ENCODE measurements around the gene TECTB. TPM values are rescaled to one million over a fixed set of nuclear protein-coding genes. Genes with fewer than 3 reads are reported as not detected.

The TECTB gene
- not detected for polyA plus RNA-seq (2013, experiment 1 of 4)
- polyA plus RNA-seq (2013, experiment 2 of 4), result not detected
- polyA plus RNA-seq (2013, experiment 3 of 4), result not detected
- not detected for polyA plus RNA-seq (2013, experiment 4 of 4)

DNA sequence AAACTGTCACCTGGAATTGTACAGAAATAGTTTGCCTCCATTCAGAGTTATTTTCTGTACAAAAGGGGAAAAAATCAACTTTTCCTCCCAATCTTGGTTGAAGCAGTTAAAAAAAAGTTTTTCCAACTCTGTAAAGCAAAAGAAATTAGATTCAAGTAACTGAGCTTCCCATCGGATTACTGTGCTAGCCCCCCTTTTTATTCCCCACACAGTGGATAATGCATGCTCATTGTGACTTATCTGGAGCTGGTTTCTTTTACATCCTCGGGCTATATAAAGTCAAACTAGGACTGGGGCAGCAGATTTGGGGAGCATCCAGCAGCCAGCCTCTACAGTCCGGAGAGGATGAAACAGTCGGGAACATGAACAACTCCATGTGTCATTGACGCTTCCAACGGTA is at the start of gene TECTB:
TSS of gene TECTB (plus strand) at position 301 of the 400 bp plus-strand sequence. CDS start 335 bp downstream, outside the sequence.
- 89 to 95% methylated on average over 6 of the region's 6 CpGs for WGBS, 2 experiments
- H3K27ac ChIP-seq (ENCODE audit: insufficient read depth, low read depth, low read length, poor library complexity, severe bottlenecking), result no peak within 1 kb of the TSS
- H3K4me3 ChIP-seq (ENCODE audit: insufficient read depth, low read depth, low read length), result no peak within 1 kb of the TSS
- H3K27me3 ChIP-seq (ENCODE audit: control insufficient read depth, insufficient read depth, low read length, poor library complexity, severe bottlenecking), result no peaks in the 10 kb centered on the region
- no peaks in the 10 kb centered on the region for H3K36me3 ChIP-seq (ENCODE audit: control insufficient read depth, insufficient read depth, low read length)
- H3K4me1 ChIP-seq (ENCODE audit: control insufficient read depth, insufficient read depth, low read length), result peaks cover 16% of the 10 kb centered on the region
- no peaks in the 10 kb centered on the region for H3K9me3 ChIP-seq (ENCODE audit: control insufficient read depth, low read length)

DNA sequence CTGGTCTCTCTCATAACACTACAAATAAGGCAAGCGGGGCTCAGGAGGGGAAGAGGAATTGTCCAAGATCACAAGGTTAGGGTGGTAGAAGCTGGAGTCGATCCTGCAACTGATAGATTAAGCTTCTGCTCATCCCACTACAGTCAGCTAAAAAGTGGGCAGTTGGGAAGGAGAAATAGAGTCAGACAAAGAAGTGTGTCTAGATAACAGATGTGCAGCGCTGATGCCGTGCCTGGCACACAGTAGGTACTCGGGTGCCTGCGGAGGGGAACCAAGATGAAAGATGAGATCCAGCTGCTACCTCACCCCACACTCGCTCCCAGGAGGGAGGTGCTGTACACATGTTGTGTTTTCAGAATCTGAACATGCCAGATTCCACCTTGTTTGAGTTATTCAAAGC is 48.1 kb upstream of the TECTB start:
- Histone ChIP-seq H3K36me3 (ENCODE audit: control insufficient read depth, insufficient read depth, low read length) (no peaks in the 10 kb centered on the region), H3K27me3 (ENCODE audit: control insufficient read depth, insufficient read depth, low read length, poor library complexity, severe bottlenecking) (no peaks in the 10 kb centered on the region), H3K27ac (ENCODE audit: insufficient read depth, low read depth, low read length, poor library complexity, severe bottlenecking) (no peak overlapping the region), H3K9me3 (ENCODE audit: control insufficient read depth, low read length) (no peaks in the 10 kb centered on the region), H3K4me1 (ENCODE audit: control insufficient read depth, insufficient read depth, low read length) (no peaks in the 10 kb centered on the region), H3K4me3 (ENCODE audit: insufficient read depth, low read depth, low read length) (no peak overlapping the region)
- WGBS, 2 experiments, result 93 to 95% methylated on average over 7 of the region's 7 CpGs

GRCh38 chr10:112235920-112236319 is 47.3 kb upstream of the TECTB start:
- Histone ChIP-seq H3K36me3 (ENCODE audit: control insufficient read depth, insufficient read depth, low read length) (no peaks in the 10 kb centered on the region), H3K4me1 (ENCODE audit: control insufficient read depth, insufficient read depth, low read length) (no peaks in the 10 kb centered on the region), H3K27ac (ENCODE audit: insufficient read depth, low read depth, low read length, poor library complexity, severe bottlenecking) (no peak overlapping the region), H3K4me3 (ENCODE audit: insufficient read depth, low read depth, low read length) (no peak overlapping the region), H3K9me3 (ENCODE audit: control insufficient read depth, low read length) (no peaks in the 10 kb centered on the region), H3K27me3 (ENCODE audit: control insufficient read depth, insufficient read depth, low read length, poor library complexity, severe bottlenecking) (no peaks in the 10 kb centered on the region)
- 72 to 83% methylated on average over 3 to 4 of the region's 4 CpGs for WGBS, 2 experiments

GRCh38 chr10:112236486-112236885 is 46.7 kb upstream of the TECTB start:
- 91 to 98% methylated on average over 3 of the region's 3 CpGs for WGBS, 2 experiments

GRCh38 chr10:112239347-112239746 is 43.9 kb upstream of the TECTB start:
- no peaks in the 10 kb centered on the region for H3K9me3 ChIP-seq (ENCODE audit: control insufficient read depth, low read length)
- 94% methylated on average over 5 of the region's 5 CpGs for WGBS, 2 experiments
- H3K4me3 ChIP-seq (ENCODE audit: insufficient read depth, low read depth, low read length), result no peak overlapping the region

More at GRCh38 chr10:112236486-112236885, 46.7 kb upstream of the TECTB start:
- Histone ChIP-seq H3K9me3 (ENCODE audit: control insufficient read depth, low read length) (no peaks in the 10 kb centered on the region), H3K27me3 (ENCODE audit: control insufficient read depth, insufficient read depth, low read length, poor library complexity, severe bottlenecking) (no peaks in the 10 kb centered on the region), H3K27ac (ENCODE audit: insufficient read depth, low read depth, low read length, poor library complexity, severe bottlenecking) (no peak overlapping the region), H3K4me1 (ENCODE audit: control insufficient read depth, insufficient read depth, low read length) (no peaks in the 10 kb centered on the region), H3K4me3 (ENCODE audit: insufficient read depth, low read depth, low read length) (no peak overlapping the region), H3K36me3 (ENCODE audit: control insufficient read depth, insufficient read depth, low read length) (no peaks in the 10 kb centered on the region)

DNA sequence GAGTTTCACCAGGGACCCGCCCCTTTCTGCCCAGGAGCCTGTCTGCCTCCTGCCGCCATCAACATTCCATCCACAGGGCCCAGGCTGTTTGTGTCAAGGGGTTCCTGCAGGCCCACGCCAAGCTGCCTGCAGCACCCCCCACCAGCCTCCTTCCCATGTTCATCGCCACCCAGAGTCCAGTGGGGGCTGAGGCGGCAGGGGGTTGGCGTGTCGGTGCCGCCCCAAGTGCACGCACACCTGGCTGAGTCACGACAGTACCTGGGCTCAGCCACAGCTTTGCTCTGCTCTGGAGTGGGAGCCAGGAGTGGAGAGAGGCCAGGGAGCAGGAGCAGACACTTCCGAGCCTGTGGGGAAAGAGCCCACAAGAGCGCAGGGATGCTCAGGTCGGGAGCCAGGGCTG is 42.8 kb upstream of the TECTB start:
- H3K36me3 ChIP-seq (ENCODE audit: control insufficient read depth, insufficient read depth, low read length), result no peaks in the 10 kb centered on the region
- WGBS, 2 experiments, result 87 to 88% methylated on average over 13 of the region's 13 CpGs
- no peaks in the 10 kb centered on the region for H3K9me3 ChIP-seq (ENCODE audit: control insufficient read depth, low read length)
- H3K27ac ChIP-seq (ENCODE audit: insufficient read depth, low read depth, low read length, poor library complexity, severe bottlenecking), result no peak overlapping the region
- no peak overlapping the region for H3K4me3 ChIP-seq (ENCODE audit: insufficient read depth, low read depth, low read length)
- H3K4me1 ChIP-seq (ENCODE audit: control insufficient read depth, insufficient read depth, low read length), result no peaks in the 10 kb centered on the region
- no peaks in the 10 kb centered on the region for H3K27me3 ChIP-seq (ENCODE audit: control insufficient read depth, insufficient read depth, low read length, poor library complexity, severe bottlenecking)

More at GRCh38 chr10:112239347-112239746, 43.9 kb upstream of the TECTB start:
- H3K27ac ChIP-seq (ENCODE audit: insufficient read depth, low read depth, low read length, poor library complexity, severe bottlenecking), result no peak overlapping the region
- H3K4me1 ChIP-seq (ENCODE audit: control insufficient read depth, insufficient read depth, low read length), result no peaks in the 10 kb centered on the region
- no peaks in the 10 kb centered on the region for H3K36me3 ChIP-seq (ENCODE audit: control insufficient read depth, insufficient read depth, low read length)
- H3K27me3 ChIP-seq (ENCODE audit: control insufficient read depth, insufficient read depth, low read length, poor library complexity, severe bottlenecking), result no peaks in the 10 kb centered on the region

DNA sequence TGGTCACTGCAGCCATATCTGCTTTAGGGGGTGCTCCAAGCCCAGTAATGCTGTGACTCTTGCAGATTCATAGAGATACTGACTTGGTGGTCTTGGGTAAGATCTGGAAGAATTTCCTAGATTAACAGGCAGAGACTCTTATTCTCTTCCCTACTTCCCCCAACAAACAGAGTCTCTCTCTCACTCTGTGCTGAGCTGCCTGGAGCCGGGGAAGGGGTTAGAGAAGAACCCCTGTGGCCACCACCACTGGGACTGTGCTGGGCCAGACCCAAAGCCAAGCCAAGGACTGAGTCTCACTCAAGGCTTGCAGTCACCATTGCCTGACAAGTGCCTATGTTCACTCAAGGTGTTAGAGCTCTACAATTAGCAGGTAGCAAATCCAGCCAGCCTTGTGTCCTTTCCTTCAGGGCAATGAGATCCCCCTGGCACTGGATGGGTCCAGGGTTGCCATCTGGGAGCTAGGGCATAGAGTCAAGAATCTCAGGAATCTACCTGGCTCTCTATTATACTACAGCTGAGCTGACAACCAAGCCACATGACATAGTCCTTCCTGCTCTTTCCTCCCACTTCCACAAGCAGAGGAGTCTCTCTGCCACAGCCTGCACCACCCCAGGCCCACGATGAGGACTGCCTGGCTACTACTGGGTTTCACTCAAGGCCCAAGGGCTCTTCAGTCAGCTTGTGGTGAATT is 41.4 kb upstream of the TECTB start:
- Histone ChIP-seq H3K9me3 (ENCODE audit: control insufficient read depth, low read length) (no peaks in the 10 kb centered on the region), H3K4me3 (ENCODE audit: insufficient read depth, low read depth, low read length) (no peak overlapping the region), H3K36me3 (ENCODE audit: control insufficient read depth, insufficient read depth, low read length) (no peaks in the 10 kb centered on the region), H3K4me1 (ENCODE audit: control insufficient read depth, insufficient read depth, low read length) (no peaks in the 10 kb centered on the region), H3K27ac (ENCODE audit: insufficient read depth, low read depth, low read length, poor library complexity, severe bottlenecking) (no peak overlapping the region), H3K27me3 (ENCODE audit: control insufficient read depth, insufficient read depth, low read length, poor library complexity, severe bottlenecking) (no peaks in the 10 kb centered on the region)
- 65 to 81% methylated on average over 2 of the region's 2 CpGs for WGBS, 2 experiments

DNA sequence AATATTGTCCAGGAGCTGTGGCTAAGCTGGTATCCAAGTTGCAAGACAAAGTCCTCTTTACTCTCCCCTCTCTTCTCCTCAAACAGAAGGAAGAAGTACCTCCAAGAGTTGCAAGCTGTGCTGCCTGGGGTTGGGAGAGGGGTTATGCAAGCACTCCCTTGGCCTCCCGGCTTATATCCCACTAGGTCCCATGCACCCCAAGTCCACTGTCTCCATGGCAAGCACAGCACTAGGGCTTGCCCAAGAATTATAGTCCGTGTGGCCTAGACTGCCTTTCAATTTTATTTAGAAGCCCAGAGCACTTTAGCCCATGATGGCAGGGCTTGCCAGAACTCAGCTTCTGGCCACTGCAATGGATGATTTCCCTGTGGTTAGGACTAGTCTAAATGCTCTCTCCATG is 40.4 kb upstream of the TECTB start:
- 87 to 97% methylated on average over 2 of the region's 2 CpGs for WGBS, 2 experiments
- H3K27ac ChIP-seq (ENCODE audit: insufficient read depth, low read depth, low read length, poor library complexity, severe bottlenecking), result no peak overlapping the region
- no peaks in the 10 kb centered on the region for H3K9me3 ChIP-seq (ENCODE audit: control insufficient read depth, low read length)
- no peaks in the 10 kb centered on the region for H3K36me3 ChIP-seq (ENCODE audit: control insufficient read depth, insufficient read depth, low read length)
- no peak overlapping the region for H3K4me3 ChIP-seq (ENCODE audit: insufficient read depth, low read depth, low read length)
- H3K4me1 ChIP-seq (ENCODE audit: control insufficient read depth, insufficient read depth, low read length), result no peaks in the 10 kb centered on the region
- no peaks in the 10 kb centered on the region for H3K27me3 ChIP-seq (ENCODE audit: control insufficient read depth, insufficient read depth, low read length, poor library complexity, severe bottlenecking)

DNA sequence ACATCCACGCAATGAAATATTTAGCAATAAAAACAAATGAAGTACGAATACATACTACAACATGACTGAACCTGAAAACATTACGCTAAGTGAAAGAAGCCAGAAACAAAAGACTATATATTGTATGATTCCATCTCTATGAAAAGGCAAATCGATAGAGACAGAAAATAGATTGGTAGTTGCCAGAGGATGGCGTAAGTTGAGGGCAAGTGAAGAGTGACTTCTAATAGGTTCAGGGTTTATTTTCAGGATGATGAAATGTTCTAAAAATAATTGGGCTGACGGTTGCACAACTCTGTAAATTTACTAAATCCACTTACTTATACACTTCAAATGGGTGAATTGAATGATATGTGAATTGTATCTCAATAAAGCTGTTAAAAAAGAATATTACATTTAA is 39.5 kb upstream of the TECTB start:
- no peaks in the 10 kb centered on the region for H3K9me3 ChIP-seq (ENCODE audit: control insufficient read depth, low read length)
- WGBS, 2 experiments, result 94 to 98% methylated on average over 5 of the region's 6 CpGs
- H3K4me1 ChIP-seq (ENCODE audit: control insufficient read depth, insufficient read depth, low read length), result no peaks in the 10 kb centered on the region
- H3K4me3 ChIP-seq (ENCODE audit: insufficient read depth, low read depth, low read length), result no peak overlapping the region
- no peaks in the 10 kb centered on the region for H3K36me3 ChIP-seq (ENCODE audit: control insufficient read depth, insufficient read depth, low read length)
- no peak overlapping the region for H3K27ac ChIP-seq (ENCODE audit: insufficient read depth, low read depth, low read length, poor library complexity, severe bottlenecking)
- H3K27me3 ChIP-seq (ENCODE audit: control insufficient read depth, insufficient read depth, low read length, poor library complexity, severe bottlenecking), result no peaks in the 10 kb centered on the region

GRCh38 chr10:112244197-112244596 is 39.0 kb upstream of the TECTB start:
- no peaks in the 10 kb centered on the region for H3K4me1 ChIP-seq (ENCODE audit: control insufficient read depth, insufficient read depth, low read length)
- no peaks in the 10 kb centered on the region for H3K9me3 ChIP-seq (ENCODE audit: control insufficient read depth, low read length)
- H3K27me3 ChIP-seq (ENCODE audit: control insufficient read depth, insufficient read depth, low read length, poor library complexity, severe bottlenecking), result no peaks in the 10 kb centered on the region
- no peak overlapping the region for H3K4me3 ChIP-seq (ENCODE audit: insufficient read depth, low read depth, low read length)
- H3K27ac ChIP-seq (ENCODE audit: insufficient read depth, low read depth, low read length, poor library complexity, severe bottlenecking), result no peak overlapping the region
- H3K36me3 ChIP-seq (ENCODE audit: control insufficient read depth, insufficient read depth, low read length), result no peaks in the 10 kb centered on the region
- WGBS, 2 experiments, result 94 to 96% methylated on average over 2 of the region's 2 CpGs

Data from ectodermal cell (in vitro differentiated cells).